Astrocyte of the cerebellum (primary cell): Measurements from ENCODE around the gene CA7.

Experiments
- DNase-seq: peaks from one replicate; pipeline ENCODE4 v3.0.0-alpha.2; 2011; ENCODE audit warnings: low read depth
- H3K4me3 ChIP-seq: 2 replicates; pipeline ENCODE4 v1.5.1; 2011; ENCODE audit warnings: mild to moderate bottlenecking, low read depth, low read length, moderate library complexity
- CTCF ChIP-seq: IDR thresholded peaks from 2 replicates; pipeline ENCODE4 v1.5.1; 2012; ENCODE audit warnings: low read length, low read depth, moderate library complexity, mild to moderate bottlenecking; ENCODE audit errors: missing control alignments
- in situ Hi-C: cut with HindIII; loops from 2 replicates; pipeline ENCODE4 v1.10.0; 2017; ENCODE audit warnings: low sequenced_read_pairs

Gene CA7

GRCh38 chr16:66849549-66849948 is 5.3 kb downstream of the CA7 start:
- H3K4me3 ChIP-seq, result no peak overlapping the region
- DNase-seq, result no peak
- no peak for TF ChIP-seq CTCF
- in situ Hi-C loops, result no loop called here

- no peak for DNase-seq
- in situ Hi-C loops, result no loop called here
- H3K4me3 ChIP-seq, result no peak overlapping the region
- TF ChIP-seq CTCF, result no peak
These were observed 6.1 kb downstream of the CA7 start for GRCh38 chr16:66850115-66850815.

GRCh38 chr16:66851166-66851964 is 7.2 kb downstream of the CA7 start:
- in situ Hi-C loops, result no loop called here
- no peak for TF ChIP-seq CTCF

DNA sequence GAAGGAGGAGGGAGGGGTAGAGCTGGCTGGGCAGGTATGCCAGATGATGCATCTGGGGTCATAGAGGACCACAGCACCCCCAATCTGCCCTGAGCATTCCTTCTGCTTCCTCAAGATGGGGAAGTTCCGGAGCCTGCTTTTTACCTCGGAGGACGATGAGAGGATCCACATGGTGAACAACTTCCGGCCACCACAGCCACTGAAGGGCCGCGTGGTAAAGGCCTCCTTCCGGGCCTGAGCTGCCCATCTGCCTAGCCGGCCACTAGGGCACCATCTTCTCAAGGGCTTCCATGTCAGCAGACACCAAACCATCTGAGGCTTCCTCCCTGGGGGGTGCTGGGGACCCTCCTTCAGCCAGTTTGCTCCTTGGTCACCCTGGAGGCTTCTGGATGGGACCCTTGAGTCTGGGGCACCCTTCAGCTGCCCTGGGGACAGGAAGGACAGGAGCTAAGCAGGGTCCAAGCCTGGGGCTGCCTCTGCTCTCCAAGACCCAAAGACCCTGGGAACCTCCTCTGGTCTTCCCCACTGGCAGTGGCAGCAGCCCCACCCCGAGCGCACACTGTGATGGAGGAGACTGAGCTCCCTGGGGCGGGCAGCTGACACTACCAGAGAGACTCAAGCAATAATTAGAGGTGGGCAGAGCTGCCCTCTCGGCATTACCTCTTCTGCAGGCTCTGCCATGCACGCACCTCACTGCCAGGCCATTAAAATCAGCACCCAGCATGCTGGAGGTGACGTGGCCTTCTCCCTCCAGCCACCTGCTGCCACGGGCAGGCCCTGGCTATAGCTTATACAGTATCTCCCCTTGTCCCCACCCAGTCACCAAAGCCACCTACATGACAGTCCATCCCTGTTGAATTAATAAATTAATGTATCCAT is 9.3 kb downstream of the CA7 start:
- in situ Hi-C loops, result no loop called here
- H3K4me3 ChIP-seq, result no peak overlapping the region
- no peak for TF ChIP-seq CTCF
- DNase-seq, result no peak

More at GRCh38 chr16:66851166-66851964, 7.2 kb downstream of the CA7 start:
- no peak for DNase-seq
- H3K4me3 ChIP-seq, result no peak overlapping the region

DNA sequence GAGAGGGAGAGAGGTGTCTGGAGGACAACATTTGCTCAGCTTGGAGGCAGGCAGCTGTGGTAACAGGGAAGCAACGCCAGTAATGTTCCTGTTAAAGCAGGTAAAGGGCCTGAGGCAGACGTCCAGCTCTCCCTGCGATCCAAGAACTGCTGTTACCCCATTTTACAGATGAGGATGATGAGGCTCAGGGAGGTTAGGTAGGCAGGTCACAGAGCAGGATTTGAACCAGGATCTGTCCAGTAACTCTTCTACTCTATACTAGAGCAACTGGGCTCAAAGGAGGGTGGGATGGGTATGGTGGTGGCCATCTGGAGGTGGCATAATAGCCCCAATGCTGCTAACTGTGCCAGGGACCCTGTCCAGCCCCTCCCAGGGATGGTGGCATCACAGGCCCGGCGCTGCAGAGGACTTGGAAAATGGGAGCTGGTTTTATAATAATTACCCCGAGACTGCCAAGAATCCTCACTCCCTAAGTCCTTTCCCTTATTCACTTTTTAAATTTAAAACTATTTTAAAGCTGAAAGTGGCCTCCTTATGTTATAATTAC is 12.0 kb downstream of the CA7 start:
- no peak for DNase-seq

More for the DNA sequence above, 12.0 kb downstream of the CA7 start:
- no peak for TF ChIP-seq CTCF
- in situ Hi-C loops, result no loop called here
- no peak overlapping the region for H3K4me3 ChIP-seq
